ENCODE results near the gene PM20D1.
"Not testable (repeated sequence)": the region's sequence is repeated elsewhere in the genome, so short reads cannot be mapped to it uniquely, and the experiment has no call there.

PM20D1 gene

GRCh38 chr1:205858141-205858961, 8.4 kb upstream of the PM20D1 start:
- no peak overlapping the region for H3K4me3 Mint-ChIP-seq
- no peaks in the 10 kb centered on the region for H3K36me3 Mint-ChIP-seq (ENCODE audit: low read depth)
- peaks cover 16% of the 10 kb centered on the region for H3K9me3 Mint-ChIP-seq
- peaks cover 4% of the 10 kb centered on the region for H3K4me1 Mint-ChIP-seq (ENCODE audit: low read depth)
- no peak overlapping the region for H3K27ac Mint-ChIP-seq
- H3K27me3 Mint-ChIP-seq = no peaks in the 10 kb centered on the region
- DNase-seq = no peak

- not testable (repeated sequence) for H3K4me1 Mint-ChIP-seq (ENCODE audit: low read depth); DNase-seq
- H3K9me3 Mint-ChIP-seq = peaks cover 16% of the 10 kb centered on the region
These were observed 7.6 kb upstream of the PM20D1 start for GRCh38 chr1:205857501-205857900.

GRCh38 chr1:205856433-205856832, 6.5 kb upstream of the PM20D1 start:
- Mint-ChIP-seq H3K27me3 (no peaks in the 10 kb centered on the region), H3K9me3 (peaks cover 16% of the 10 kb centered on the region), H3K27ac (no peak overlapping the region), H3K4me3 (no peak overlapping the region), H3K4me1 (ENCODE audit: low read depth) (peaks cover 4% of the 10 kb centered on the region), H3K36me3 (ENCODE audit: low read depth) (no peaks in the 10 kb centered on the region)
- no peak for DNase-seq

More at GRCh38 chr1:205857501-205857900, 7.6 kb upstream of the PM20D1 start:
- not testable (repeated sequence) for H3K36me3 Mint-ChIP-seq (ENCODE audit: low read depth); H3K27ac Mint-ChIP-seq; H3K27me3 Mint-ChIP-seq; H3K4me3 Mint-ChIP-seq

GRCh38 chr1:205852969-205853368, 3.0 kb upstream of the PM20D1 start:
- DNase-seq = no peak
- H3K4me3 Mint-ChIP-seq = no peak overlapping the region
- peaks cover 2% of the 10 kb centered on the region for H3K27me3 Mint-ChIP-seq
- H3K9me3 Mint-ChIP-seq = peaks cover 13% of the 10 kb centered on the region
- no peak overlapping the region for H3K27ac Mint-ChIP-seq
- peaks cover 25% of the 10 kb centered on the region for H3K4me1 Mint-ChIP-seq (ENCODE audit: low read depth)
- H3K36me3 Mint-ChIP-seq (ENCODE audit: low read depth) = no peaks in the 10 kb centered on the region

- H3K4me1 Mint-ChIP-seq (ENCODE audit: low read depth) = peaks cover 27% of the 10 kb centered on the region
- no peak overlapping the region for H3K4me3 Mint-ChIP-seq
- H3K36me3 Mint-ChIP-seq (ENCODE audit: low read depth) = no peaks in the 10 kb centered on the region
- H3K27ac Mint-ChIP-seq = no peak overlapping the region
- DNase-seq = no peak
- peaks cover 13% of the 10 kb centered on the region for H3K9me3 Mint-ChIP-seq
- peaks cover 2% of the 10 kb centered on the region for H3K27me3 Mint-ChIP-seq
These were observed 2.1 kb upstream of the PM20D1 start for GRCh38 chr1:205851993-205852392.

GRCh38 chr1:205843036-205843859, 6.7 kb downstream of the PM20D1 start:
- H3K27me3 Mint-ChIP-seq = no peaks in the 10 kb centered on the region
- DNase-seq = no peak
- no peaks in the 10 kb centered on the region for H3K9me3 Mint-ChIP-seq
- no peak overlapping the region for H3K4me3 Mint-ChIP-seq
- H3K36me3 Mint-ChIP-seq (ENCODE audit: low read depth) = no peaks in the 10 kb centered on the region
- no peak overlapping the region for H3K27ac Mint-ChIP-seq
- peaks cover 5% of the 10 kb centered on the region for H3K4me1 Mint-ChIP-seq (ENCODE audit: low read depth)

- H3K36me3 Mint-ChIP-seq (ENCODE audit: low read depth) = no peaks in the 10 kb centered on the region
- H3K9me3 Mint-ChIP-seq = no peaks in the 10 kb centered on the region
- no peak overlapping the region for H3K27ac Mint-ChIP-seq
- H3K4me3 Mint-ChIP-seq = no peak overlapping the region
- no peak for DNase-seq
- no peaks in the 10 kb centered on the region for H3K4me1 Mint-ChIP-seq (ENCODE audit: low read depth)
- no peaks in the 10 kb centered on the region for H3K27me3 Mint-ChIP-seq
These were observed 7.7 kb downstream of the PM20D1 start for GRCh38 chr1:205842229-205842628.

- no peak for DNase-seq
- Mint-ChIP-seq H3K9me3 (no peaks in the 10 kb centered on the region), H3K4me1 (ENCODE audit: low read depth) (no peaks in the 10 kb centered on the region), H3K27ac (no peak overlapping the region), H3K4me3 (no peak overlapping the region), H3K36me3 (ENCODE audit: low read depth) (no peaks in the 10 kb centered on the region), H3K27me3 (no peaks in the 10 kb centered on the region)
These were observed 9.6 kb downstream of the PM20D1 start for GRCh38 chr1:205840146-205840923.

- Mint-ChIP-seq H3K27ac (no peak overlapping the region), H3K4me1 (ENCODE audit: low read depth) (no peaks in the 10 kb centered on the region), H3K9me3 (no peaks in the 10 kb centered on the region), H3K36me3 (ENCODE audit: low read depth) (no peaks in the 10 kb centered on the region), H3K4me3 (no peak overlapping the region), H3K27me3 (no peaks in the 10 kb centered on the region)
- no peak for DNase-seq
These were observed 12.5 kb downstream of the PM20D1 start for GRCh38 chr1:205837382-205837970.

- DNase-seq = no peak
- no peaks in the 10 kb centered on the region for H3K9me3 Mint-ChIP-seq
- H3K36me3 Mint-ChIP-seq (ENCODE audit: low read depth) = no peaks in the 10 kb centered on the region
- H3K27ac Mint-ChIP-seq = no peak overlapping the region
- H3K27me3 Mint-ChIP-seq = no peaks in the 10 kb centered on the region
- no peak overlapping the region for H3K4me3 Mint-ChIP-seq
- no peaks in the 10 kb centered on the region for H3K4me1 Mint-ChIP-seq (ENCODE audit: low read depth)
These were observed 15.2 kb downstream of the PM20D1 start for GRCh38 chr1:205834751-205835150.

- Mint-ChIP-seq H3K27ac (no peak overlapping the region), H3K9me3 (no peaks in the 10 kb centered on the region), H3K36me3 (ENCODE audit: low read depth) (no peaks in the 10 kb centered on the region), H3K27me3 (no peaks in the 10 kb centered on the region), H3K4me3 (no peak overlapping the region), H3K4me1 (ENCODE audit: low read depth) (no peaks in the 10 kb centered on the region)
- no peak for DNase-seq
These were observed 17.6 kb downstream of the PM20D1 start for GRCh38 chr1:205832326-205832751.

- H3K27ac Mint-ChIP-seq = no peak overlapping the region
- DNase-seq = no peak
- H3K36me3 Mint-ChIP-seq (ENCODE audit: low read depth) = no peaks in the 10 kb centered on the region
- H3K4me3 Mint-ChIP-seq = no peak overlapping the region
- no peaks in the 10 kb centered on the region for H3K27me3 Mint-ChIP-seq
- H3K9me3 Mint-ChIP-seq = no peaks in the 10 kb centered on the region
- H3K4me1 Mint-ChIP-seq (ENCODE audit: low read depth) = peaks cover 12% of the 10 kb centered on the region
These were observed 22.3 kb downstream of the PM20D1 start for GRCh38 chr1:205827623-205828022.

GRCh38 chr1:205826995-205827394, 22.9 kb downstream of the PM20D1 start:
- no peak overlapping the region for H3K27ac Mint-ChIP-seq

More at GRCh38 chr1:205826995-205827394, 22.9 kb downstream of the PM20D1 start:
- Mint-ChIP-seq H3K4me3 (no peak overlapping the region), H3K27me3 (no peaks in the 10 kb centered on the region), H3K36me3 (ENCODE audit: low read depth) (no peaks in the 10 kb centered on the region), H3K9me3 (no peaks in the 10 kb centered on the region), H3K4me1 (ENCODE audit: low read depth) (peaks cover 12% of the 10 kb centered on the region)
- no peak for DNase-seq
